DMS 273 (cell line): ENCODE data around the gene SAMD13.

Experiments
- DNase-seq: peaks from one replicate; lab custom pipeline; 2025; ENCODE audit not compliant: unreplicated experiment; lab: John Stamatoyannopoulos, UW

SAMD13 gene, protein sequence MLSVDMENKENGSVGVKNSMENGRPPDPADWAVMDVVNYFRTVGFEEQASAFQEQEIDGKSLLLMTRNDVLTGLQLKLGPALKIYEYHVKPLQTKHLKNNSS

DNA sequence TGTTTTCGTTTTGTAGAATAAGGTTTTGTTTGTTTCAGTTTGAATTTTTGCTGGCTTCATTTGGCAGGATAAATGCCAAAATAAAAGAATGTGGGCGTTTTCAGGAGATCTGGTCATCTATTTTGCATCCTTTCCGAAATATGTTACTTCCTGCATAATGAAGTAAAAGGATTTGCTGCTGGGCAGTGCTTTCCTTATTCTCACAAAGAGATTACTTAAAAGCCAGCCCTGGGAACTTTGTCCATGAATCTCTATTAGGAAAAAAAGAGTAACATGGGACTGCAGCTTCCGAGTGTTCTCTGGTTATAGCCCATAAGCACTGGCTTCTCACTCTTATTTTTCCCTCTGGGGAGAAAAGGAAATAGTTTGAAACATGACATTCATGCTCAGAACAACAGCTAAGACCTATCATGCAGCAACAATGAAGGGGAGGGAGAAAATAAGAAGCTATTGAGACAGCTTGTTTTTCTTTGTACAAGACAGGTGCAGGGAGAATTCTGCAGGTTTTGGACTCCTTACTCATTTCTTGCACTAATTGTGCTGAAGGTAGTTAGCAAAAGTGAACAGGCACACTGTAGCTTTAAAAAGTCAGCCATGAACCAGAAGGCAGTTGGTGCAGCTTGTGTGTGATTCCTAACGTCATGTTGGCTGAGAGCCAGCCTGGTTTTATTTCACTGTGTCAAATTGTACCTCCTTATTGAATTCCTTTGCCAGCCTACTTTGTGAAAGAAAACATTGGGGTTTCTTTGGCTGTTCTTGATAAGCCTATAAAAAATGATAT, at the start of gene SAMD13:
SAMD13 (plus strand) TSS at position 705 of the 781 bp plus-strand sequence. CDS start 1,527 bp downstream, outside the sequence.
- DNase-seq, result peak; percentile 95

DNA sequence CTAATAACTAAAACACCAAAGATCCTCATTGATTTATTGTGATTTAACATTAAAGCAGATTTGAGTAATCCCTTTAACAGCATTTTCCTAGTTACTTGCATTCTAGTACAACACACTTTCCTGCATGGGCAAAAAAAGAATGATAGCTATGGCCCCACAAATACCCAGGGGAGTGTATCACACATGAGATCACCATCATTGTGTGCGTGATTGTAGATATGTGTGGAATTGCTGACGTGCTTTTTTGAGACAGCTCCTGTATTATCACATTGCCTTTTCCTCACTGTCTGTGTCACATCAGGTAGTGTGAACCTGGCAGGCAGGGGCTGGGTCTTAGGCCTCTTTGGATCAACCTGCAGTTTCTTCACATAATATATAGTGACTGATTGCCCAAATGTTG, 48.5 kb upstream of the SAMD13 start:
- no peak for DNase-seq

DNA sequence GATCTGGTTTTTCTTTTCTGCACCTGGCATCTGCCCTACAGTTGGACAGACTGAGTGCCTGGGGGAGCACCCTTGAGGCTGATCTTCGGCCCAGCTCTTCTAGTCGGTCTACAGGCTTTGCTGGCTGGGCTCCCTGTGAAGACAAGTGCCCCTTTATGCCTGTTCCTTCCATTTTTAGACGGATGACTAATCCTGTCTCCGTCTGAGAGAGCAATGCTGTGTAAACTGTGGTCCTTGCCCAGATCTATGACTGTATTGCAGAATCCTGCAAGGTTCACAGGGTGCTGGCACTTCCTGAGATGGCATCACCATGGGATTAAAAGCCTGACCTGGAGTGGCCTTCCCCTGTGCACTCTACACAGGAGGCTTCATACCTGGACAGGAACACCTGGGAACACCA, 47.6 kb upstream of the SAMD13 start:
- DNase-seq, result no peak

DNA sequence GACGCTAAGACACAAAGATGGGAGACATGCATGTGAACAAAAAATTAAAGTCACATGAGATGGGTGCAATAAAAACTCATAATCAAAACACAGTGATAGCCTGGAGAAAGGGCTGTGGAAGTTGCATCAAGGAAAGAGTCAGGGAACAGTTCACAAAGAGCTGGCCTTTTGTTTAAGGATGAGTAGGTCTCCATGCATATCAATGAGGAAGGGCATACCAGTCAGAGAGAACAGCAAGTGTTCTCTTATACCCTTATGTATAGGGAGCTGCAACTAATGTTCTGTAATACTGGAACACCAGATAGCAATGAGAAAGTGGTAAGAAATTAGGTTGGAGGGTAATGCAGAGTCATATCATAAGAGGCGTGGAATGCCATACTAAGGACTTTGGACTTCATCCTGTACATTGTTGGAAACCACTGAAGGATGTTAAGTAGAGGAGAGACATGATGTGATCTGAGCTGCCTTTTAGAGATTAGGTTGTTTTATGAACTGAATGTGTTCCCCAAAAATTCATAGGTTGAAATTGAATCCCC, 46.7 kb upstream of the SAMD13 start:
- no peak for DNase-seq

DNA sequence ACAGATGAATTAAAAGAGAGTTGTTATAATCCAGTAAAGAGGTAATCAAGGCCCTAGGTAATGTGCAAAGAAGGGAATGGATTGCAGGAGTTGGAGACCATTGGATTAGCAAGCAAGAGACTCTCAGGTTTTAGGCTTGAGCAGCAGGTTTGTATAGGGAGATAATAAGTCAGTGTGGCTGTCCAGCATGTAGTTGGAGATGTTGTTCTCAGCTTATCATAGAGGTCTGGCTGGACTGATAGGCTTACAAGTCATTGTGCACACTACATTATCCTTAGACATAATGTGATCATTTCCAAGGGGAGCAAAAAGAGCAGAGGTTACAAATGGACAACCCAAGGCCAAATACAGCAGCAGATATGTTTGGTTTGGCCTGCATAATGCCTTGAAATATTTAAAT, 45.9 kb upstream of the SAMD13 start:
- DNase-seq, result no peak

DNA sequence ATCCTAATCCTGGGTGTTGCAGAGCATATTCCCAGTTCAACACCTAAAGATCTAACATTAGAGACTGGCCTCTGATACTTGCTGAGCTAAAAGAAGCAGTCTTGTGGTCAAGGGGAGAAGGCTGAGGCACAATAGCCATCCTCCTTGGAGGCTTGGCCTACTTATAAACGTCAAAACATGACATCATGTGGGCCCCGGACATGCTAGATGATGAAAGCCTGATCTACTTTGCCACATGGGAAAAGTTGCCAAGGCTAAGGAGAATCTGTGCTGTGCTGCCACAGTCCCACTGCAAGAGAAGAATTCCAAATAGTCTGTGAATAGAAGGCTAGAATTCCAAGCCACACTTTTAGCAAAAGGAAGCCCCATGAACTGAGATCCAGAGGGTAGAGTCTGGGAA, 43.9 kb upstream of the SAMD13 start:
- DNase-seq, result no peak

DNA sequence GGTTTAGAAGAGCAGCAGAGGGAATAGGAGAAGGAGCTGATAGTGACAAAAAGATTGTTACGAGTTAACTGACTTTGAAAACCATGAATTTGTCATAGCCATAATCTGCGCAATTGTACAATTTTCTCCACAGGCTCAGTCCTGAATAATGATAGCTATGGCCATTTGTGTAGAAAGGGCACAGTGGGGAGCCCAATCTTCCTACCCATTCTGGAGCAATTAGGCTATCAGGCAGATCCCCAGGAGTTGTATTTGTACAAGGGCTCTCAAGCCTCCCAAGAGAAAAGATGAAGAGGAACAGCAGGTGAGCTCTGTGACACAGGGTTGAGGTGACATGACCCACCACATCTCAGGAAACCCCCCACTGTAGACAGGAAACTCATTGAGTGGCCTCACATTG, 42.1 kb upstream of the SAMD13 start:
- no peak for DNase-seq

DNA sequence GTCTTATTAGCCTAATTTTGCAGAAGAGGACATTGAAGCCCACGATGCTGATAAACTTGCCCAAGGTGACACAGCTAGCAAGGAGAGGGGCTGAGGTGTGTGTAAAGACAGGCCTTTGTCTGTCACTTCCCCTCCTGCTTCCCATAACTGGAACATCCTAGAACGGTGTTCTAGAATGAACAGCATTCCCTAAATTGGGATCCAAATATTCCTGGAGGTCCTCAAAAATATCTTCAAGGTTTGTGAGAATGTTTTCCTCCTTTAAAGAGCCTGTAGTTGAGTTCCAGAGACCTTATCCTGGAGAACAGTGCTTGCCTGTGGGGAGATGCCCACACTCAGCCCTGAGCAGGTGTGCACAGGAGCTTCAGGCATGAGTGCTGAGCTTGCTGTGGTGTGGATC, 41.5 kb upstream of the SAMD13 start:
- DNase-seq, result no peak

DNA sequence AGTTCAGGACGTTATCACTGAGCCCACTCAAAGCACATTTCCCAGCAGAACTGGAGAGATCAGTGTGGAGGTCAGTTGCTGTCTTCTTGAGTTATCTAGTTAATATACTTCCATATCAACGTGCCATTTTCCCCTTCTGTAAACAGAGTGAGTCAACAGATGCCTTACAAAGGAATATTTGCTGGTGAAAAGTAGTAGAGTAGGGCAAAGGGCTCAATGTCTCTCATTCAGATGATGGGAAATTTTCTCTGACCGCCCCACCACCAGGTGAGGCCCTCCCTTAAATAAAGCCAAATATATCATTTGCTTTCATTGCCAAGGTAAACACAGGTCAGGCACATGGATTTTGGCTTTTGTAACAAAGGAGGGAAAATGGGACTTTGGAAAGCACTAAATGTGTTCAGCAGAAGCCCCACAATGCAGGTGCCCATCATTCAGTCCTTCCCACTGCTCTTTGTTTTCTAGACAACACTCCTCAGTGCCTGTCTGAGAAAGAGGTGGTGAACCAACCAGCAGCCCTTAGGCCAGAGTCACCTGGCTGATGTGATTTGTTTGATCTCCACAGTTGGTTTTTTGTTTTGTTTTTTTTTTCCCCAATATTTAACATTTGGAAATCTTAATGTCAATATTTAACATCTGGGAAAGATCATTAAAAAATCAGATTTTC, 40.5 kb upstream of the SAMD13 start:
- no peak for DNase-seq

DNA sequence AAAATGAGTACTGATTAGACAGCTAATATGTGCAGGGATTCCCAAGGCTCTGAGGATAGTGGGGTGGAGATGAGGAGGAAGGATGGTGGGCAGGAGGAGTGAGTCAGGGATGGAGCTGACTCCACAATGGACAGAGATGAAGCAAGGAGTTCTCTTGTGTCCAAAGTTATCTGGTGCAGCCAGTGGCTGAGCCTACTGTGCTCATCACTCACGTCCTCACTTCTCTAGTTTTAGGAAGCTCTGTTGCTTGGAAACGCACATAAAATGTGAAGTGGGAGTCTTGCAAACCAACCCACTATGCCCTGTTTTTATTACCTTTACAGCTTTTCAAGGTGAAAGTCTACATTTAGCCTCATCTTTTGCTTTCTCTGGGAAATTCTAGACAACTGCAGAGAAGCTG, 36.5 kb upstream of the SAMD13 start:
- no peak for DNase-seq

DNA sequence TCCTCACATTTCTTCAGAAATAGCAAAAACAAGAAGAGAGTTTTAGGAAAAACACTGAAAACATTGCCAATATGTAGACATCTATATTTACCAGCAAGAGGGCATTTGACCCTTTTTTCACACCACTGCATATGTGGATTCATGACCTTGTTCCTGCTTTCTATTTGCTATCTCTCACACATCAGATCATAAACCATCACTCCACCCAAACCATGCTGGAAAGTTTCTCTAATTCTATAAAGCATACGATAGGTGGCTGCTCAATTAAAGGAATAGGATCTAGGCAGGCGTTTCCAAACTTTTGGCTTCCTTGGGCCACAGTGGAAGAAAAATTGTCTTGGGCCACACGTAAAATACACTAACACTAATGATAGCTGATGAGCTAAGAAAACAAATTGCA, 35.6 kb upstream of the SAMD13 start:
- DNase-seq, result no peak

DNA sequence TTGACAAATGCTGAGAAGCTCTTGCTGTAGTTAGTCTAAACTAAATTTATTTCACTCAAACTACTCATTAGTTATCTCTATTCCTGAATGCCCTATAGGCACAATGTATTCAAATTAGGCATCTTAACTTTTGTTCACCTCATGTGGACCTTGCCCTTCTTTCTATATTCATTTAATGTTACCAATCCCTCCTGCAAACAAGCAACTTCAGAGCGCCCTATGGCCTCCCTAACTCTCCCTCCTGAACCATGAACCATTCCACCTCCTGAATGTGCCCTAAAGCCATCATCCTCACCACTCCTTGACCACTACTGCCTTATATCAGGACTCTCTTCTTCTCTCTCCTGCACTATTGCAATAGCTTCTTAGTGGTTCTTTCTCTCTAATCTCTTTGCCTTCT, 34.8 kb upstream of the SAMD13 start:
- no peak for DNase-seq

DNA sequence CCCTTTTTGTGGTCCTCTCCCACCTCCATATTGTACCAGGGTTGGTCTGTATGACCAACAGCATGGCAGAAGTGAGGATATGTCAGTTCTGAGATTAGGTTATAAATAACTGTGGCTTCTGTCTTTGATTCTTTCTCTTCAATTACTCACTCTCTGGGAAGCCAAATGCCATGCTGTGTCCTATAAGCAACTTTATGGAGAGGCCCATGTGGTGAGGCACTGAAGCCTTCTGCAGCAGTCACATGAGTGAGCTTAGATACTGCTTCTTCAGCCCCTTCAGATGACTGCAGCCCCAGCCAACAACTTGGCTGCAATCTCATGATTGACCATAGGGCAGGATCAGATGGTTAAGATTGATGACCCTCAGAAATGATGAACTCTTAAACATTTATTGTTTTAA, 34.0 kb upstream of the SAMD13 start:
- no peak for DNase-seq

DNA sequence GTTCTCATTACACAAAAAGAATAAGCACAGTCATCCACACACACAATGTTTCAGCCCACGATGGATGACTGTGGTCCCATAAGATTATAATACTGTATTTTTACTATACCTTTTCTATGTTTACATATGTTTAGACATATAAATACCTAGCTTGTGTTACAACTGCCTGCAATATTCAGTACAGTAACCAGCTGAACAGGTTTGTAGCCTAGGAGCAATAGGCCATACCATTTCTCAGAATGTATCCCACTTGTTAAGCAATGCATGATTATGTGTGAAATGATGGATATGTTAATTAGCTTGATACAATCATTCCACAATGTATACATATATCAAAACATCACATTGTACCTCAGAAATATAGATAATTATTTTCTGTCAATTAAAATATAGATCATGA, 33.2 kb upstream of the SAMD13 start:
- no peak for DNase-seq

DNA sequence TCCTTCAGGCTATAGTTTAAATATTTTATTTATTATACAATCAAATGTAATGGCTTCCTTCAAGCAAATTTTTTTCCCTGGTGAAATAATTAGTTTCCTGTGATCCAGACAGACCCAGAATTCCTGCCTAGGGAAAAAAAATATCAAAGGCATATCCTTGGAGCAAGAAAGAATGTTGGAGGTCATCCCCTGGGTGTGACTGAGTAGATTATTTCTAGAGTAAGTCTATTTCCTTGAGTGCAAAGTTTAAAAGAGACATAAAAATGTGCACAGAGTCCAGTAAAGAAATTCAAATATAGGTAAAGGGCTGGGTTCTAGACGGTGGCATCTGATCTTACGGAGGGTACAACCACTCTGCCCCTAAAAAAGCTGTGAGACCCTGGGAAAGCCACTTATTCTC, 32.2 kb upstream of the SAMD13 start:
- DNase-seq, result no peak

DNA sequence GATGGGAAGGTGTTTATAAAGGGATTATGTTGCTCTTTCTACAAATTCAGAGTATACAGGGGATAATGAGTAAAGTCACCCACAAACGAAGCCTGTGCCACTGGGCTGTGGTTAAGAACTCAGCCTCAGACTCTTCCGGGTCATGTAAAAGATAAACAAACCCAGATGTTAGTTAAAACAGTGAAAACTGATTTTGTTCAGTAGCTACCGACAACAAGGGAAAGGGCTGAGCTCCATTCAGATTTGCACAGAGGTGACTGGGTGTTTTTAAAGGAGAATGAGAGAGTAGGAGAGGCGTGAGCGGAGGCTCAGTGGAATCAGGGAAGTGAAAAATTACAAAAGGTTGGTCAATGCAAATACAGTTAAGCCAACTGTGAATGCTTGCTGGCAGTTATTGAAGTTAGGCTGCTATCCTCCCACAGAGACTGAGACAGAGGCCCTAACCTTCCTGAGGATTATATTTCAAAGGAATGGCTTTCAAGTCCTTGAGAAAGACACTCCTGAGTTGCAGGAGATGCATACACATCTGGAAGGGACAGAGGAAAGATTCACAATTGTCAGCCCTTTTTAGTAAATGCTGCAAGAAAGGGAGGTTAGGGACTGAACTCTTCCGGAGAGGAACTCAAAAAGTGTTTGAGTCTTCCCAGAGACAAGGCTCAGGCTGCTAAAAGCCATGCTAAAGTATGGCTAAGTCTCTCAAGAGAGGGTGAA, 29.9 kb upstream of the SAMD13 start:
- no peak for DNase-seq

DNA sequence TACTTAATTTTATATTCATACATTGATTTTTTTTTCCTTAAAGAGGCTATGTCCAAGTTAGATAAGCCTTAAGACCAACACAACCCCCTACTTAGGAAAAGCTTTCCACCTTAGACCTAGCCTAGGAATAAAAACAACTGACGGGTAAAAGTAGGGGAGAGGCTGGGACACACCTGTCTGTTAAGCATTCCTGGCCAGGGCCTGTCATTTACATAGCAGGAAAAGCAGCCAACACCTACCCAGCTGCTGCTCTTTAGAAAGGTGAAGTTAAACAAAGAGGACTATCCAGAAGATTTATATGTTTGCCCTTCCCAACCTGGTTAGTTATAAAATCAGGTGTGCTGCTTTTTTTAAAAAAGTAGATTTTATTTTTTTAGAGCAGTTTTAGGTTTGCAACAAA, 29.1 kb upstream of the SAMD13 start:
- no peak for DNase-seq

DNA sequence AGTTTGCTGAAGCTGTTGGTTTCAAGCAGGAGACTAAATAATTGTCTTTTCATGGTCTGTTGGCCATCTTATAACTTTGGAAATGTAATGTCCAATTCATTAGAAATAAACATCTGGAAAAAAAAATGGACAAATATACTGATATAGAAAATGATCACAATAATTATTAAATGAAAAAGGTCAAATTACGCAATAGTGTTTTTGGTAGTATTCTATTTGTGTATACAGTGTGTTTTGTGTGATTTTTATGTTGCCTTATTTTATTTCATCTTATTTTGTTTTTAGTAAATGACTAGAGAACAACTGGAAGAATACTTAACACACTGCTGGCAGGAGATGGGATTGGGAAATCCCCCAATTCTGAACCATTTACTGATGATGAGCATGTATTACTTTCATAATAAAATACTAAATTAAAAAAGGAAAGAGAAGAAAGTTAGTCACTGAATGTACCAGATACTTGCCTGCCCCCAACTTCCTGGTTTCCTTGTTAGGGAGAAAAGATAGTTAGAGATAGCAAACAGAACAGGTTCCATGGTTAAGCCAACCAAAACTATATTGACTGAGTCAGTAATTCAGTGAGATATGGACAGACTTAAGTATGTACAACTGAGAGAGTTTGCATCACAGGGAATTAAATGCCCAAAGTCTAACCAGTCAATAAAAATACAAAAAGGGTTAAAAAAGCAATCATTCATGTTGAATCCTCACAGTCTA, 24.0 kb upstream of the SAMD13 start:
- no peak for DNase-seq

DNA sequence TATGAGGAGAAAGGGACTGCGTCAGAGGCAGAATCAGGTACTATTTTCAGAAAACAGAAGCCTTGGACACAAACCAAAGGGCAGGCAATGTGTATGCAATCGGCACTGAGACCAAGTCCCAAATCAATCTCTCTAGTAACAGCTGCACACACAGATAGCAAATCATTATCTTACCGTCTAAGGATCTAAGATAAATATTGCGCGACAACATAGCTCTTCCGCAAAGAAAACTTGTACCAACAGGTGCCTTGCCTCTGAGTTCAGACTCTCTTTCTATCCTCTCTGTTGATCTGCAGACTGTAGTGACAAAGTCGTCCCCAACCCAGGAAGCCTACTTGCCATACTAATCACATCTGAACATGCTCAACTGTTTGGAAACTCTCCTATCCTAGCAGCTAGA, 22.6 kb upstream of the SAMD13 start:
- no peak for DNase-seq

DNA sequence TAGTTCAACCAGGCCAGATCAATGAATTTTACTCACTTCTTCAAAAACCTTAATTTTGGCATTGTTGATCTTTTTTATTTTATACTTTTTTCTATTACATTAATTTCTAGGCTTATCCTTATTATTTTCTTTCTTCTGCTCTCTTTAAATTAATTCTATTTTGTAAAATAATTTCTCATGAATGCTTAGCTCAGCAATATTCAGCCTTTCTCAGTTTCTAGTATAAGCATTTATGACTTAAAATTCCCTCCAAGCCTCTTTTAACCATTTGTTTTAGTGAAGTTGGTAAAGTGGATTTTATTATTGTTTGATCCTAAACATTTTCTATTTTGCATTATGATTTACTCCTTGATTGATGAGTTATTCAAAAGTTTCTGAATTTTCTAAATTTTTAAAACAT, 20.6 kb upstream of the SAMD13 start:
- no peak for DNase-seq

DNA sequence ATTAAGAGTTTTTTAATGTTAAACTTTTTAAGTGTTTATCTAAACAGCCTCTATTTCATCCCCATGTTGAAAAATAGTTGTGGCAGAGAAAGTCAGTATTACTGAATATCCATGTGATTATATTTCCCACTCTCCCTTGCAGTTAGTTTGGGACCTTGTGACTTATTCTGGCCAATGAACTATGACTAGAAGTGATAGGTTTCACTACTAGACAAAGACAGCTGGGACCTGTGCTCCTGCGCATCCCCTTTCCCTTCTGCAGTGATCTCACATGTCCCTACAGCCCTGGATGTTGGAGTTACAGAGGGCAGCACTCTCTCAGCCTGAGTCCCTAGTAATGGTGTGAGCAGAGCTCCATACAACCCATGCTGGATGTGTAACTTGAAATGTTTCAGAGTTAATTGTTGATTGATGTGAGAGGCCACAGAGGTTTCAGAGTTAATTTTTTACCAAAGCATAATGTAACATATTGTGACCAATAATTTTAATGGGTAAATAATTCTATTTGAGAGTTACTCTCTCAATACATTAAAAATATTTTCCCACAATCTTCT, 18.7 kb upstream of the SAMD13 start:
- no peak for DNase-seq
